ENCODE measurements around the gene CUL5.

DNA sequence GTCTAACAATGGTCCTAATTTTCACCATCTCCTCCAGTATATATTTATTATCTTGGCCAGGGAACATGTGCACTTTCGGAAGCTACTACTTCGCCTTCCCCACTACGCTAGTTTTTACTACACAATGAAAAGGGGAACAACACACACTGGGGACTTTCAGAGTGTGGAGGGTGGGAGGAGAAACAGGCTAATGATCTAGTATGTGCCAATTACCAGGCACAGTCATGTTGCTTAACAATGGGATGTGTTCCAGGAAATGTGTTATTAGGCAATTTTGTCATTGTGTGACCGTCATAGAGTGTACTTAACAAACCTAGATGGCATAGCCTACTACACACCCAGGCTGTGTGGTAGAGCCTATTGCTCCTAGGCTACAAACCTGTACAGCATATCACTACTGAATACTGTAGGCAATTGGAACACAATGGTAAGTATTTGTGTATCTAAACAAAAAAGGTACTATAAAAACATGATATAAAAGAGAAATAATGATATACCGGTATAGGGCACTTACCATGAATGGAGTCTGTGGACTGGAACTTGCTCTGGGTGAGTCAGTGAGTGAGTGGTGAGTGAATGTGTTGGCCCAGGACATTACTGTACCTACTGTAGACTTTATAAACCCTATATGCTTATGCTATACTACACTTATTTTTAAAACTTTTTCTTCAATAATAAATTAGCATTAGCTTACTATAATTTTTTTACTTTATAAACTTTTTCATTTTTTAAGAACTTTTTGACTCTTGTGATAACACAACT, 20.1 kb upstream of the CUL5 start:
- TF ChIP-seq, protein P1, sequence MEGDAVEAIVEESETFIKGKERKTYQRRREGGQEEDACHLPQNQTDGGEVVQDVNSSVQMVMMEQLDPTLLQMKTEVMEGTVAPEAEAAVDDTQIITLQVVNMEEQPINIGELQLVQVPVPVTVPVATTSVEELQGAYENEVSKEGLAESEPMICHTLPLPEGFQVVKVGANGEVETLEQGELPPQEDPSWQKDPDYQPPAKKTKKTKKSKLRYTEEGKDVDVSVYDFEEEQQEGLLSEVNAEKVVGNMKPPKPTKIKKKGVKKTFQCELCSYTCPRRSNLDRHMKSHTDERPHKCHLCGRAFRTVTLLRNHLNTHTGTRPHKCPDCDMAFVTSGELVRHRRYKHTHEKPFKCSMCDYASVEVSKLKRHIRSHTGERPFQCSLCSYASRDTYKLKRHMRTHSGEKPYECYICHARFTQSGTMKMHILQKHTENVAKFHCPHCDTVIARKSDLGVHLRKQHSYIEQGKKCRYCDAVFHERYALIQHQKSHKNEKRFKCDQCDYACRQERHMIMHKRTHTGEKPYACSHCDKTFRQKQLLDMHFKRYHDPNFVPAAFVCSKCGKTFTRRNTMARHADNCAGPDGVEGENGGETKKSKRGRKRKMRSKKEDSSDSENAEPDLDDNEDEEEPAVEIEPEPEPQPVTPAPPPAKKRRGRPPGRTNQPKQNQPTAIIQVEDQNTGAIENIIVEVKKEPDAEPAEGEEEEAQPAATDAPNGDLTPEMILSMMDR (conservative IDR thresholded peaks at IDR 0.05; ENCODE audit: low read length): no peak
- no peak for TF ChIP-seq EZH2phosphoT487 (IDR thresholded peaks at IDR 0.05; ENCODE audit: borderline replicate concordance, low read depth, low read length)
